GM23248 (cell line): ENCODE data around the gene BCKDHB.
"Not testable (repeated sequence)": the region's sequence is repeated elsewhere in the genome, so short reads cannot be mapped to it uniquely, and the experiment has no call there.

Source experiments
- EZH2 ChIP-seq: fragments of 200-600 bp; sonication (generic); IDR thresholded peaks from 2 replicates; pipeline ENCODE4 v1.6.1; 2018; ENCODE audit warnings: antibody characterized with exemption, mild to moderate bottlenecking; ENCODE audit not compliant: insufficient read depth, poor library complexity, severe bottlenecking
- EZH2phosphoT487 ChIP-seq: fragments of 200-600 bp; sonication (generic); IDR thresholded peaks from 2 replicates; pipeline ENCODE4 v1.6.1; 2018; ENCODE audit warnings: antibody characterized with exemption, moderate library complexity, mild to moderate bottlenecking, low read depth; ENCODE audit not compliant: insufficient read depth

DNA sequence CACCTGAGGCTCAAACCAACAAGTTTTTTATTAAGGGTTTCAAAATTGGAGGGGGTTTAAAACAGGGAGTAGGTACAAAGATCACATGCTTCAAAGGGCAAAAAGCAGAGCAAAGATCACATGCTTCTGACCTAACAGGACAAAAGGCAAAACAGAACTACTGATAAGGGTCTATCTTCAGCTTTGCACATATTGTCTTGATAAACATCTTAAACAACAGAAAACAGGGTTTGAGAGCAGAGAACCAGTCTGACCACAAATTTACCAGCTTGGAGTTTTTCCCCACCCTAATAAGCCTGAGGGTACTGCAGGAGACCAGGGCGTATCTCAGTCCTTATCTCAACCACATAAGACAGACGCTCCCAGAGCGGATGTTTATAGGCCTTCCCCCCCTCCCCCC, 16.1 kb downstream of the BCKDHB start:
- not testable (repeated sequence) for TF ChIP-seq EZH2phosphoT487, EZH2
